Myometrial cell (primary cell): Measurements from ENCODE around the gene ADD3. TPM values are rescaled to one million over a fixed set of nuclear protein-coding genes. Genes with fewer than 3 reads are reported as not detected.

ENCODE experiments used
- total RNA-seq: library from RNA; depleted of rRNA; stranded (reverse); fragments of >200 nt; gene quantifications from 2 replicates; pipeline ENCODE4 v1.2.3, GENCODE V29; 2015

The ADD3 gene, protein sequence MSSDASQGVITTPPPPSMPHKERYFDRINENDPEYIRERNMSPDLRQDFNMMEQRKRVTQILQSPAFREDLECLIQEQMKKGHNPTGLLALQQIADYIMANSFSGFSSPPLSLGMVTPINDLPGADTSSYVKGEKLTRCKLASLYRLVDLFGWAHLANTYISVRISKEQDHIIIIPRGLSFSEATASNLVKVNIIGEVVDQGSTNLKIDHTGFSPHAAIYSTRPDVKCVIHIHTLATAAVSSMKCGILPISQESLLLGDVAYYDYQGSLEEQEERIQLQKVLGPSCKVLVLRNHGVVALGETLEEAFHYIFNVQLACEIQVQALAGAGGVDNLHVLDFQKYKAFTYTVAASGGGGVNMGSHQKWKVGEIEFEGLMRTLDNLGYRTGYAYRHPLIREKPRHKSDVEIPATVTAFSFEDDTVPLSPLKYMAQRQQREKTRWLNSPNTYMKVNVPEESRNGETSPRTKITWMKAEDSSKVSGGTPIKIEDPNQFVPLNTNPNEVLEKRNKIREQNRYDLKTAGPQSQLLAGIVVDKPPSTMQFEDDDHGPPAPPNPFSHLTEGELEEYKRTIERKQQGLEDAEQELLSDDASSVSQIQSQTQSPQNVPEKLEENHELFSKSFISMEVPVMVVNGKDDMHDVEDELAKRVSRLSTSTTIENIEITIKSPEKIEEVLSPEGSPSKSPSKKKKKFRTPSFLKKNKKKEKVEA
- total RNA-seq = 54.2 and 66.5 TPM in 2 replicates

DNA sequence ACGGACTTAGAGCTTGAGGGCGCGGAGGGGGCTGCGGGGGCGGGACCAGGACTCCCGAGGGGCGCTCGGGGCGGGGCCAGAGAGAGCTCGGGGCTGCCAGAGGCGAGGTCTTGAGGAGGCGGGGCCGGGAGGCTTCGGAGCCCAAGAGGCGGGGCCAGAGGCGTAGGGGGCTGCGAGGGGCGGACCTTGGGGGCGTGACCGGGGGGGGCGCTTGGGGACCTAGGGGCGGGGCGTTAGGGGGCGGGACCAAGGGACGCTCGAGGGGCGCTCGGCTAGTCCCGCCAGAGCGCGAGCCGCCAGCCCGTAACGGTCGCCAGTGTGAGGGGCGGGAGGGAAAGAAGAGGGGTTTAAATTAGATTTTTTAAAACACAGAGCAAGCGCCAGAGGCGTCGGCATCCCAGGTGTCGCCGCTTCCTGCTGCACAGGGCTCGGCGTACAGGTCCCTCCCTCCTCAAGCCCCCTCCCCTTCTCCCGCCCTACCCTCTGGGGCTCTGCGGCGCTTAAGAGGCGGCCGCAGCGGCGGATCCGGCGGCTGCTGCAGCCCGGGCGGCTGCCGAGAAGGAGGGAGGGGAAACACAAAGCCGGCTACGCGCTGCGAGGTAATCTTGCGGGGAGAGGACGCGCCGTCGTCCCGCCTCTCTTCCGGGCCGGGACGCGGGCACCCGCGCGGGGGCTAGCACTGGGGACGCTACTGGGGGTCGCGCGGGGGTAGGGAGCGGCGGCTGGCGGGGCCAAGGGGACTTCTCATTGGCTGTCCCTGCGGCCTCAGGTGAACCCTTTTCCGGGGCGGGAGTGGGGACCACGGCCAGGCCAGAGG lies at the start of gene ADD3:
Gene ADD3 (plus strand): TSS at position 284 of the 817 bp plus-strand sequence. CDS start 92,670 bp downstream, outside the sequence.

Other genes starting within 250 kb of the ADD3 start
- 78.0 and 97.7 TPM in 2 replicates for gene XPNPEP1, start 84.5 kb upstream of the ADD3 start, total RNA-seq
- 2.7 and 6.3 TPM in 2 replicates for gene MXI1, start 199.6 kb downstream of the ADD3 start, total RNA-seq